Measurements from ENCODE around the gene KCNH3.

GRCh38 chr12:49565406-49566265 lies 26.8 kb downstream of the KCNH3 start:
- TF ChIP-seq POLR2AphosphoS5 (IDR thresholded peaks at IDR 0.05; ENCODE audit: insufficient read depth, low read depth, low read length) (no peak), CTCF (IDR thresholded peaks at IDR 0.05; ENCODE audit: extremely low read depth in 1 of 2, insufficient read depth in 1 of 2, low read depth in 1 of 2, low read length in 2 of 2) (no peak), POLR2A (IDR thresholded peaks at IDR 0.05; ENCODE audit: low read depth, low read length) (no peak), EZH2 (IDR thresholded peaks at IDR 0.05; ENCODE audit: borderline replicate concordance, low read depth, low read length, severe bottlenecking) (no peak), FOS (IDR thresholded peaks at IDR 0.05; ENCODE audit: borderline replicate concordance, insufficient read depth, low read length) (no peak), GATA2 (IDR thresholded peaks at IDR 0.05; ENCODE audit: insufficient read depth, insufficient read length, low read depth, low read length) (no peak), JUN (IDR thresholded peaks at IDR 0.05; ENCODE audit: borderline replicate concordance, insufficient read depth, insufficient read length, low read depth) (no peak), MAX (IDR thresholded peaks at IDR 0.05; ENCODE audit: insufficient read depth, insufficient read length) (no peak)

Data from endothelial cell of umbilical vein (primary cell).